ENCODE measurements around the gene PERM1. TPM values are rescaled to one million over a fixed set of nuclear protein-coding genes. Genes with fewer than 3 reads are reported as not detected.

The PERM1 gene
- total and polyA plus RNA-seq, 9 of the 15 experiments (the other 6 are each of a cell fraction or from before 2014, with no cell fraction given): not detected

- peak; percentile 100 for TF ChIP-seq KAT7 (CRISPR knock-in tag; IDR thresholded peaks at IDR 0.05; ENCODE audit: borderline replicate concordance)
- no peak for TF ChIP-seq EZH2 (IDR thresholded peaks at IDR 0.05; ENCODE audit: borderline replicate concordance, low read depth, low read length)
- peak; percentile 91; the same call in 1 of the 2 replicates for TF ChIP-seq HOXB6 (CRISPR knock-in tag; IDR thresholded peaks at IDR 0.05; ENCODE audit: borderline replicate concordance)
- TF ChIP-seq, protein P1, sequence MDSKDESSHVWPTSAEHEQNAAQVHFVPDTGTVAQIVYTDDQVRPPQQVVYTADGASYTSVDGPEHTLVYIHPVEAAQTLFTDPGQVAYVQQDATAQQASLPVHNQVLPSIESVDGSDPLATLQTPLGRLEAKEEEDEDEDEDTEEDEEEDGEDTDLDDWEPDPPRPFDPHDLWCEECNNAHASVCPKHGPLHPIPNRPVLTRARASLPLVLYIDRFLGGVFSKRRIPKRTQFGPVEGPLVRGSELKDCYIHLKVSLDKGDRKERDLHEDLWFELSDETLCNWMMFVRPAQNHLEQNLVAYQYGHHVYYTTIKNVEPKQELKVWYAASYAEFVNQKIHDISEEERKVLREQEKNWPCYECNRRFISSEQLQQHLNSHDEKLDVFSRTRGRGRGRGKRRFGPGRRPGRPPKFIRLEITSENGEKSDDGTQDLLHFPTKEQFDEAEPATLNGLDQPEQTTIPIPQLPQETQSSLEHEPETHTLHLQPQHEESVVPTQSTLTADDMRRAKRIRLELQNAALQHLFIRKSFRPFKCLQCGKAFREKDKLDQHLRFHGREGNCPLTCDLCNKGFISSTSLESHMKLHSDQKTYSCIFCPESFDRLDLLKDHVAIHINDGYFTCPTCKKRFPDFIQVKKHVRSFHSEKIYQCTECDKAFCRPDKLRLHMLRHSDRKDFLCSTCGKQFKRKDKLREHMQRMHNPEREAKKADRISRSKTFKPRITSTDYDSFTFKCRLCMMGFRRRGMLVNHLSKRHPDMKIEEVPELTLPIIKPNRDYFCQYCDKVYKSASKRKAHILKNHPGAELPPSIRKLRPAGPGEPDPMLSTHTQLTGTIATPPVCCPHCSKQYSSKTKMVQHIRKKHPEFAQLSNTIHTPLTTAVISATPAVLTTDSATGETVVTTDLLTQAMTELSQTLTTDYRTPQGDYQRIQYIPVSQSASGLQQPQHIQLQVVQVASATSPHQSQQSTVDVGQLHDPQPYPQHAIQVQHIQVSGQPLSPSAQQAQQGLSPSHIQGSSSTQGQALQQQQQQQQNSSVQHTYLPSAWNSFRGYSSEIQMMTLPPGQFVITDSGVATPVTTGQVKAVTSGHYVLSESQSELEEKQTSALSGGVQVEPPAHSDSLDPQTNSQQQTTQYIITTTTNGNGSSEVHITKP (IDR thresholded peaks at IDR 0.05; ENCODE audit: partially characterized antibody): peak; percentile 48
- TF ChIP-seq NBN (IDR thresholded peaks at IDR 0.05; ENCODE audit: low read depth): peak; percentile 100
- peak; percentile 80 for TF ChIP-seq ZNF175 (CRISPR knock-in tag; IDR thresholded peaks at IDR 0.05; ENCODE audit: low read depth)
- TF ChIP-seq EP300 (IDR thresholded peaks at IDR 0.05; ENCODE audit: low read length): peak; percentile 18; the same call in 1 of the 2 replicates
- TF ChIP-seq HNRNPK (IDR thresholded peaks at IDR 0.05; ENCODE audit: low read depth, low read length, poor library complexity, severe bottlenecking): no peak
- 0 out of 2 replicates have a peak, but pooled peaks have one; percentile 40 for TF ChIP-seq NFATC3 (IDR thresholded peaks at IDR 0.05)
- peak; percentile 87 for TF ChIP-seq ZBTB17 (CRISPR knock-in tag; IDR thresholded peaks at IDR 0.05)
- 0 out of 2 replicates have a peak, but pooled peaks have one; percentile 40 for TF ChIP-seq ZNF347 (CRISPR knock-in tag; IDR thresholded peaks at IDR 0.05; ENCODE audit: low read depth)
- TF ChIP-seq, protein P2, sequence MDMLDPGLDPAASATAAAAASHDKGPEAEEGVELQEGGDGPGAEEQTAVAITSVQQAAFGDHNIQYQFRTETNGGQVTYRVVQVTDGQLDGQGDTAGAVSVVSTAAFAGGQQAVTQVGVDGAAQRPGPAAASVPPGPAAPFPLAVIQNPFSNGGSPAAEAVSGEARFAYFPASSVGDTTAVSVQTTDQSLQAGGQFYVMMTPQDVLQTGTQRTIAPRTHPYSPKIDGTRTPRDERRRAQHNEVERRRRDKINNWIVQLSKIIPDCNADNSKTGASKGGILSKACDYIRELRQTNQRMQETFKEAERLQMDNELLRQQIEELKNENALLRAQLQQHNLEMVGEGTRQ (CRISPR knock-in tag; IDR thresholded peaks at IDR 0.05): peak; percentile 83
- TF ChIP-seq ZFP1 (CRISPR knock-in tag; IDR thresholded peaks at IDR 0.05): no peak
- TF ChIP-seq ZNF212 (CRISPR knock-in tag; IDR thresholded peaks at IDR 0.05): no peak
- peak; percentile 53; the same call in 1 of the 2 replicates for TF ChIP-seq ZKSCAN1 (IDR thresholded peaks at IDR 0.05; ENCODE audit: low read depth, low read length)
- TF ChIP-seq ZNF232 (CRISPR knock-in tag; IDR thresholded peaks at IDR 0.05): peak; percentile 87; the same call in 1 of the 2 replicates
- TF ChIP-seq L3MBTL2 (IDR thresholded peaks at IDR 0.05): peak; percentile 99
- no peak; the same call in none of the 2 replicates for TF ChIP-seq ZNF224 (CRISPR knock-in tag; IDR thresholded peaks at IDR 0.05)
- peak; percentile 99 for TF ChIP-seq CXXC5 (CRISPR knock-in tag; IDR thresholded peaks at IDR 0.05)
- TF ChIP-seq SUPT5H (IDR thresholded peaks at IDR 0.05): peak; percentile 81
- TF ChIP-seq ZNF253 (CRISPR knock-in tag; conservative IDR thresholded peaks at IDR 0.05): 0 out of 2 replicates have a peak, but pooled peaks have one; percentile 47
- peak; percentile 60; the same call in 1 of the 2 replicates for TF ChIP-seq SMARCC2 (IDR thresholded peaks at IDR 0.05; ENCODE audit: low read depth)
- TF ChIP-seq, protein P3, sequence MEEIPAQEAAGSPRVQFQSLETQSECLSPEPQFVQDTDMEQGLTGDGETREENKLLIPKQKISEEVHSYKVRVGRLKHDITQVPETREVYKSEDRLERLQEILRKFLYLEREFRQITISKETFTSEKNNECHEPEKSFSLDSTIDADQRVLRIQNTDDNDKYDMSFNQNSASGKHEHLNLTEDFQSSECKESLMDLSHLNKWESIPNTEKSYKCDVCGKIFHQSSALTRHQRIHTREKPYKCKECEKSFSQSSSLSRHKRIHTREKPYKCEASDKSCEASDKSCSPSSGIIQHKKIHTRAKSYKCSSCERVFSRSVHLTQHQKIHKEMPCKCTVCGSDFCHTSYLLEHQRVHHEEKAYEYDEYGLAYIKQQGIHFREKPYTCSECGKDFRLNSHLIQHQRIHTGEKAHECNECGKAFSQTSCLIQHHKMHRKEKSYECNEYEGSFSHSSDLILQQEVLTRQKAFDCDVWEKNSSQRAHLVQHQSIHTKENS (CRISPR knock-in tag; IDR thresholded peaks at IDR 0.05): no peak
These were observed 18.6 kb upstream of the PERM1 start (continued) for GRCh38 chr1:1000357-1001056.

Measured in K562 (cell line).